ENCODE results near the gene C1orf174. TPM values are rescaled to one million over a fixed set of nuclear protein-coding genes. Genes with fewer than 3 reads are reported as not detected.

The C1orf174 gene
- total RNA-seq, 4 donors from 2014 or later, result 20.1 to 37.1 (median 31.4) TPM

DNA sequence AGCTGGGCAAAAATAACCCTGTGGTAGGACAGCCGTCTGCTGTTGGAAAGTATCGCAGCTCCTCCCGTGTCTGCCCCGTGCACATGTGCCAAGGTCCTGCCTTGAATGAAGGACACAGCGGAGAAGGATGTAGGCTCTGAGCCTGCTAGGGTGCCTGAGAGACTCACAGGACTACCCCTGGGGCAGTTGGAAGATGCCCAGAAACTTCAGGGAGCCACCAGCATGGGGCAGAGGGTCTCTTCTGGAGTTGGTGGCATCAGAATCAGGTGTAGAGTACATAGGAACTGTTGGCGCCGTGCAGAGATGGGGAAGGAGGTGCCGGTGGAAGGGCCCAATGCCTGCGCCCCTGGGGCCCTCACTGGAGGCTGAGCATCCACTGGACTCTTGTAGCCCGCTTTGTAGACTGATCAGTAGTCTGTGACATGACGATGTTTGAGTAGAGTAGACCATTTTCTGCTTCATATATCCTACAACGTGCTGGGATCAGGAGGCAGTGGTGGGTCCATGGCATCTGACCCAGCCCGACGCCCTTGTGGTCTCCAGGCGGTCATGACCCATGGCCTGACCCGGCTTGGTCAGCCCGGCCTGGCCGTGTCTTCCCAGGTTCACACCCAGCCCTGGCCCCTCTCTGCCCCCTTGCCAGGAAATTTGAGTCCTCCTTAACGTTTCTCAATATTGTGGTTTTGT, 5.3 kb upstream of the C1orf174 start:
- Histone ChIP-seq H3K4me1 (peaks cover 0 to 26% (median 0%) of the 10 kb centered on the region in 4 donors), H3K36me3 (no peaks in the 10 kb centered on the region), H3K4me3 (no peak overlapping the region), H3K9me3 (no peaks in the 10 kb centered on the region), H3K27ac (no peak overlapping the region), H3K27me3 (no peaks in the 10 kb centered on the region)
- TF ChIP-seq, protein P1, sequence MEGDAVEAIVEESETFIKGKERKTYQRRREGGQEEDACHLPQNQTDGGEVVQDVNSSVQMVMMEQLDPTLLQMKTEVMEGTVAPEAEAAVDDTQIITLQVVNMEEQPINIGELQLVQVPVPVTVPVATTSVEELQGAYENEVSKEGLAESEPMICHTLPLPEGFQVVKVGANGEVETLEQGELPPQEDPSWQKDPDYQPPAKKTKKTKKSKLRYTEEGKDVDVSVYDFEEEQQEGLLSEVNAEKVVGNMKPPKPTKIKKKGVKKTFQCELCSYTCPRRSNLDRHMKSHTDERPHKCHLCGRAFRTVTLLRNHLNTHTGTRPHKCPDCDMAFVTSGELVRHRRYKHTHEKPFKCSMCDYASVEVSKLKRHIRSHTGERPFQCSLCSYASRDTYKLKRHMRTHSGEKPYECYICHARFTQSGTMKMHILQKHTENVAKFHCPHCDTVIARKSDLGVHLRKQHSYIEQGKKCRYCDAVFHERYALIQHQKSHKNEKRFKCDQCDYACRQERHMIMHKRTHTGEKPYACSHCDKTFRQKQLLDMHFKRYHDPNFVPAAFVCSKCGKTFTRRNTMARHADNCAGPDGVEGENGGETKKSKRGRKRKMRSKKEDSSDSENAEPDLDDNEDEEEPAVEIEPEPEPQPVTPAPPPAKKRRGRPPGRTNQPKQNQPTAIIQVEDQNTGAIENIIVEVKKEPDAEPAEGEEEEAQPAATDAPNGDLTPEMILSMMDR (IDR thresholded peaks at IDR 0.05), result no peak
- TF ChIP-seq POLR2A (IDR thresholded peaks at IDR 0.05), result no peak
- DNase-seq, result peak in 1 of 3 donors; percentile 29

GRCh38 chr1:3904843-3905185, 4.7 kb upstream of the C1orf174 start:
- no peaks in the 10 kb centered on the region for H3K9me3 ChIP-seq
- H3K4me1 ChIP-seq, result peaks cover 0 to 26% (median 0%) of the 10 kb centered on the region in 4 donors
- no peak overlapping the region for H3K27ac ChIP-seq
- no peak for DNase-seq
- H3K27me3 ChIP-seq, result no peaks in the 10 kb centered on the region
- no peak overlapping the region for H3K4me3 ChIP-seq
- H3K36me3 ChIP-seq, result no peaks in the 10 kb centered on the region
- TF ChIP-seq, protein P1 (IDR thresholded peaks at IDR 0.05), result no peak
- TF ChIP-seq POLR2A (IDR thresholded peaks at IDR 0.05), result no peak

GRCh38 chr1:3904006-3904842, 4.2 kb upstream of the C1orf174 start:
- H3K27me3 ChIP-seq, result no peaks in the 10 kb centered on the region
- H3K4me3 ChIP-seq, result no peak overlapping the region
- no peaks in the 10 kb centered on the region for H3K36me3 ChIP-seq
- DNase-seq, result peak in 1 of 3 donors; percentile 43
- peak overlapping the region in 2 of 4 donors; percentile 45 to 70 for H3K27ac ChIP-seq
- peaks cover 0 to 29% (median 2%) of the 10 kb centered on the region in 4 donors for H3K4me1 ChIP-seq
- H3K9me3 ChIP-seq, result no peaks in the 10 kb centered on the region
- TF ChIP-seq POLR2A (IDR thresholded peaks at IDR 0.05), result no peak
- TF ChIP-seq, protein P1 (IDR thresholded peaks at IDR 0.05), result no peak

- H3K36me3 ChIP-seq, result no peaks in the 10 kb centered on the region
- H3K27me3 ChIP-seq, result no peaks in the 10 kb centered on the region
- H3K9me3 ChIP-seq, result no peaks in the 10 kb centered on the region
- peak in 2 of 3 donors; percentile 56 to 73 for DNase-seq
- peaks cover 0 to 32% (median 2%) of the 10 kb centered on the region in 4 donors for H3K4me1 ChIP-seq
- no peak for TF ChIP-seq POLR2A (IDR thresholded peaks at IDR 0.05)
- TF ChIP-seq, protein P1 (IDR thresholded peaks at IDR 0.05), result no peak
- H3K4me3 ChIP-seq, result no peak overlapping the region
- H3K27ac ChIP-seq, result peak overlapping the region in 3 of 4 donors; percentile 10 to 70 (median 45)
Observed at GRCh38 chr1:3903141-3904005, 3.3 kb upstream of the C1orf174 start.

DNA sequence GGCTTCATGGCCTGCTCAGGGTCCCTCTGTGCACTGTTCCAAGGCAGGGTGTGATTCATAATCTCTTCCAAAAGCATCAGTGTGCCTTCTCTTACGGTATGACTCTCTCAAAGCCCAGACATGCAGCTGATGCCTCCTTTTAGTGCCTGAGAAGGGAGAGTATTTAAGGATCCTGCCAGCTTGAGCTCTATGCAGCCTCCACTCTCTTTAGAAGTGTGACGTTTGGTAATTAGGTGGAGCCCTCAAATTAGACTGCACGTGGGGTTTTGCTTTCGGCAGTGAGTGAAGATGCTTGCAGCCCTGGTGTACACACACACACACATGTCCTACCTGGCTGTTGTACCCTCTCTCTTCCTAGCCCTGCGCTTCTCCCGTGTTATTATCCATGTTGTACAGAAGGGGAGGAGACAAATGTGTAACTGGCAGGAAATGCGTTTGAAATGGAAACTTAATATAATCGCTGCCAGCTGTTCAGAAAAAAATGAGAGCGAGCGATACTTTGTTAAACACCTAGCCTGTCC, 2.6 kb upstream of the C1orf174 start:
- peak in 1 of 3 donors; percentile 27 for DNase-seq
- peaks cover 0 to 7% (median 2%) of the 10 kb centered on the region in 4 donors for H3K9me3 ChIP-seq
- H3K27me3 ChIP-seq, result no peaks in the 10 kb centered on the region
- peak overlapping the region; percentile 10 to 100 (median 58) for H3K27ac ChIP-seq
- no peak overlapping the region for H3K4me3 ChIP-seq
- H3K4me1 ChIP-seq, result peaks cover 0 to 32% (median 2%) of the 10 kb centered on the region in 4 donors
- no peaks in the 10 kb centered on the region for H3K36me3 ChIP-seq
- TF ChIP-seq POLR2A (IDR thresholded peaks at IDR 0.05), result no peak
- TF ChIP-seq, protein P1 (IDR thresholded peaks at IDR 0.05), result no peak
